GM18499 (cell line): ENCODE data around the gene SOX30.

Experiments used
- ATAC-seq: cut with Tn5 transposase; IDR thresholded peaks from one replicate; pipeline ENCODE4 v1.9.1; 2021; ENCODE audit warnings: moderate number of reproducible peaks; ENCODE audit not compliant: insufficient read depth, unreplicated experiment

Gene SOX30

GRCh38 chr5:157578079-157578780, 74.0 kb downstream of the SOX30 start:
- no peak for ATAC-seq

GRCh38 chr5:157576678-157577077, 75.6 kb downstream of the SOX30 start:
- no peak for ATAC-seq
